CD14-positive monocyte (primary cell): Measurements from ENCODE around the gene SH3PXD2A. TPM values are rescaled to one million over a fixed set of nuclear protein-coding genes. Genes with fewer than 3 reads are reported as not detected.

Experiments
- DNase-seq, 3 donors: peaks; one replicate each; pipeline ENCODE4 v3.0.0-alpha.2; 2011 to 2022
- H2AFZ ChIP-seq: 2 replicates; pipeline ENCODE4 v1.6.0; 2012; ENCODE audit warnings: mild to moderate bottlenecking, low read depth, low read length, inconsistent platforms; ENCODE audit not compliant: insufficient read depth, poor library complexity, severe bottlenecking
- H3K27ac ChIP-seq, 2 donors: 1 replicate in 1 of 2; 2 replicates in 1 of 2; pipeline ENCODE4 v1.5.1; 2012 to 2013; ENCODE audit warnings: low read length in 2 of 2, control low read depth in 1 of 2, inconsistent platforms in 1 of 2, low read depth in 1 of 2, mild to moderate bottlenecking in 1 of 2
- H3K27me3 ChIP-seq, 2 donors: one replicate each; pipeline versions ENCODE4 v1.6.0 to v1.6.1; 2011 to 2013; ENCODE audit warnings: low read length in 2 of 2; ENCODE audit not compliant: control insufficient read depth in 2 of 2, insufficient read depth in 2 of 2
- H3K36me3 ChIP-seq, 2 donors: replicated peaks in 1 of 2; 1 replicate in 1 of 2; 2 replicates in 1 of 2; pipeline versions ENCODE4 v1.5.1 to v1.6.1; 2012 to 2013; ENCODE audit warnings: low read length in 2 of 2, control low read depth in 1 of 2, inconsistent platforms in 1 of 2, mild to moderate bottlenecking in 1 of 2; ENCODE audit not compliant: insufficient read depth in 2 of 2, control insufficient read depth in 1 of 2
- H3K4me1 ChIP-seq, 2 donors: 1 replicate in 1 of 2; 2 replicates in 1 of 2; pipeline versions ENCODE4 v1.5.1 to v1.6.1; 2012 to 2013; ENCODE audit warnings: low read length in 2 of 2, control low read depth in 1 of 2, inconsistent platforms in 1 of 2, mild to moderate bottlenecking in 1 of 2, moderate library complexity in 1 of 2; ENCODE audit not compliant: insufficient read depth in 2 of 2, control insufficient read depth in 1 of 2
- H3K4me2 ChIP-seq: replicated peaks from 2 replicates; pipeline ENCODE3; 2012; ENCODE audit warnings: low read length, moderate library complexity, mild to moderate bottlenecking; ENCODE audit not compliant: poor library complexity, severe bottlenecking; ENCODE audit errors: extremely low read depth
- H3K4me3 ChIP-seq, 3 experiments: fragments of 200-600 bp in 1 of 3; sonication (generic) in 1 of 3; replicated peaks in 1 of 3; 1 replicate in 2 of 3; 2 replicates in 1 of 3; pipeline ENCODE4 v1.5.1; 2011 to 2013; ENCODE audit warnings: low read length in 3 of 3, mild to moderate bottlenecking in 3 of 3, control low read depth in 2 of 3, low read depth in 2 of 3, inconsistent platforms in 1 of 3, moderate library complexity in 1 of 3
- H3K79me2 ChIP-seq: 2 replicates; pipeline ENCODE4 v1.6.0; 2012; ENCODE audit warnings: mild to moderate bottlenecking, control low read depth, inconsistent platforms, low read length, moderate library complexity; ENCODE audit not compliant: insufficient read depth
- H3K9ac ChIP-seq: 2 replicates; pipeline ENCODE4 v1.6.0; 2017; ENCODE audit warnings: low read length, mild to moderate bottlenecking; ENCODE audit not compliant: insufficient read depth, poor library complexity, severe bottlenecking
- H3K9me3 ChIP-seq, 2 donors: replicated peaks in 1 of 2; 1 replicate in 1 of 2; 2 replicates in 1 of 2; pipeline versions ENCODE4 v1.5.1 to v1.6.1; 2012 to 2013; ENCODE audit warnings: low read length in 2 of 2, control low read depth in 1 of 2; ENCODE audit not compliant: control insufficient read depth in 1 of 2, insufficient read depth in 1 of 2
- H4K20me1 ChIP-seq: 2 replicates; pipeline ENCODE4 v1.6.0; 2012; ENCODE audit warnings: mild to moderate bottlenecking, low read length, control low read depth, moderate library complexity; ENCODE audit not compliant: insufficient read depth
- H3K27ac Mint-ChIP-seq, 7 donors: one replicate each; pipeline ENCODE4 v1.8.0; 2020; ENCODE audit warnings: mild to moderate bottlenecking in 7 of 7, mixed read lengths in 7 of 7, moderate library complexity in 6 of 7, inconsistent platforms in 2 of 7
- H3K27me3 Mint-ChIP-seq, 3 donors: one replicate each; pipeline ENCODE4 v1.8.0; 2021 to 2022; ENCODE audit warnings: low read depth in 3 of 3, mild to moderate bottlenecking in 3 of 3, mixed read lengths in 3 of 3, moderate library complexity in 3 of 3, inconsistent platforms in 1 of 3
- H3K36me3 Mint-ChIP-seq, 2 donors: one replicate each; pipeline ENCODE4 v1.8.0; 2020; ENCODE audit warnings: mixed read lengths in 2 of 2, inconsistent platforms in 1 of 2, mild to moderate bottlenecking in 1 of 2
- H3K4me1 Mint-ChIP-seq: one replicate; pipeline ENCODE4 v1.8.0; 2020; ENCODE audit warnings: mild to moderate bottlenecking, mixed read lengths
- H3K4me3 Mint-ChIP-seq, 2 donors: one replicate each; pipeline ENCODE4 v1.8.0; 2020; ENCODE audit warnings: mild to moderate bottlenecking in 2 of 2, mixed read lengths in 2 of 2, moderate library complexity in 1 of 2
- H3K9me3 Mint-ChIP-seq, 7 donors: one replicate each; pipeline ENCODE4 v1.8.0; 2020 to 2022; ENCODE audit warnings: mixed read lengths in 7 of 7, mild to moderate bottlenecking in 6 of 7, moderate library complexity in 6 of 7, inconsistent platforms in 2 of 7
- WGBS: methylation state at CpG from one replicate; pipeline ENCODE4 v1.1.5; 2013; ENCODE audit warnings: missing lambda C conversion rate; ENCODE audit not compliant: insufficient coverage; 5-methylcytosine and 5-hydroxymethylcytosine counted together
- intact Hi-C, 2 donors: fragments of 100-400 bp; cut with micrococcal nuclease; formaldehyde crosslinking; loops; one replicate each; pipeline versions ENCODE4 v1.15.0 to v1.15.1; 2023
- polyA plus RNA-seq, 3 donors: library from polyadenylated mRNA; depleted of rRNA in 1 of 3; unstranded in 2 of 3; stranded (reverse) in 1 of 3; fragments of 300-500 nt in 2 of 3; fragments of >200 nt in 1 of 3; fragmentation: Illumina TruSeq in 2 of 3; gene quantifications; 1 replicate in 2 of 3; 2 replicates in 1 of 3; pipeline ENCODE4 v1.2.3, GENCODE V29; 2012 to 2021
- TF ChIP-seq, protein P1 (sequence below): fragments of 200-600 bp; IDR thresholded peaks from one replicate; pipeline ENCODE4 v1.8.0; 2022; ENCODE audit warnings: antibody characterized with exemption, mild to moderate bottlenecking

Gene SH3PXD2A
- polyA plus RNA-seq, 3 donors, result 0.01 to 0.76 (median 0.05) TPM

DNA sequence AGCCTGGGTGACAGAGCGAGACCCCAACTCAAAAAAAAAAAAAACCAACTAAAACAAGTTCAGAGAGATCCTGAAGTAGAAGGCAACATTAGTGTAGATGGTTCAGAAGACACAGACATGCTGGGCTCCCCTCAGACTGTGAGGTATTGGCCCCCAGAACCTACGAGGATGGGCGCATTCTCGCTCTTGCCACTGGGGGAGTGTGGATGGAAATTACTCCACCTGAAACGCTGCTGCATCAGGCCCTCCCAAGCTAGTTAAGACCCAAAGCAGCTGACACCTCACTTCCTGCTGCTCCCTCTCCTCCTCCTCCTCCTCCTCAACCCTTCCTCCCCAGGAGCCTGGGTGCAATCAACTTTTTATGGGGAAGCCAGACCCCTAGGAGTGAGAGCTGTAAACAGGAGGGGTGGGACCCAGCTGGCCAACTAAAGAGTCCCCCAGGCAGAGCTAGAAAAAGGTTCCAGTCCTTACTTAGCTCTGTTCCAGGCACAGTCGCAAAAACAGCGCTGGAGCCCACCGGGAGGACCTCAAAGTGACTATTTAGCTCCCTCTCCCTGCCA, 7.4 kb downstream of the SH3PXD2A start:
- no peaks in the 10 kb centered on the region for H3K9me3 ChIP-seq
- intact Hi-C loops, result no loop called here
- TF ChIP-seq, protein P1, sequence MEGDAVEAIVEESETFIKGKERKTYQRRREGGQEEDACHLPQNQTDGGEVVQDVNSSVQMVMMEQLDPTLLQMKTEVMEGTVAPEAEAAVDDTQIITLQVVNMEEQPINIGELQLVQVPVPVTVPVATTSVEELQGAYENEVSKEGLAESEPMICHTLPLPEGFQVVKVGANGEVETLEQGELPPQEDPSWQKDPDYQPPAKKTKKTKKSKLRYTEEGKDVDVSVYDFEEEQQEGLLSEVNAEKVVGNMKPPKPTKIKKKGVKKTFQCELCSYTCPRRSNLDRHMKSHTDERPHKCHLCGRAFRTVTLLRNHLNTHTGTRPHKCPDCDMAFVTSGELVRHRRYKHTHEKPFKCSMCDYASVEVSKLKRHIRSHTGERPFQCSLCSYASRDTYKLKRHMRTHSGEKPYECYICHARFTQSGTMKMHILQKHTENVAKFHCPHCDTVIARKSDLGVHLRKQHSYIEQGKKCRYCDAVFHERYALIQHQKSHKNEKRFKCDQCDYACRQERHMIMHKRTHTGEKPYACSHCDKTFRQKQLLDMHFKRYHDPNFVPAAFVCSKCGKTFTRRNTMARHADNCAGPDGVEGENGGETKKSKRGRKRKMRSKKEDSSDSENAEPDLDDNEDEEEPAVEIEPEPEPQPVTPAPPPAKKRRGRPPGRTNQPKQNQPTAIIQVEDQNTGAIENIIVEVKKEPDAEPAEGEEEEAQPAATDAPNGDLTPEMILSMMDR, result no peak
- H3K27ac Mint-ChIP-seq, result peak overlapping the region in 1 of 7 donors; percentile 23
- H3K4me1 ChIP-seq, result peaks cover 40 to 41% of the 10 kb centered on the region in 2 donors
- no peak for DNase-seq
- no peaks in the 10 kb centered on the region for H3K9me3 Mint-ChIP-seq
- H2AFZ ChIP-seq, result no peak overlapping the region
- H3K4me3 Mint-ChIP-seq, result no peak overlapping the region
- H3K4me1 Mint-ChIP-seq, result peaks cover 37% of the 10 kb centered on the region
- no peaks in the 10 kb centered on the region for H3K79me2 ChIP-seq
- no peak overlapping the region for H3K27ac ChIP-seq
- peaks cover 2 to 19% (median 9%) of the 10 kb centered on the region in 3 donors for H3K27me3 Mint-ChIP-seq
- H3K4me3 ChIP-seq, result no peak overlapping the region
- H3K36me3 ChIP-seq, result no peaks in the 10 kb centered on the region
- no peak overlapping the region for H3K4me2 ChIP-seq
- peaks cover 0 to under 1% of the 10 kb centered on the region in 2 donors for H3K27me3 ChIP-seq
- no peaks in the 10 kb centered on the region for H3K36me3 Mint-ChIP-seq
- H4K20me1 ChIP-seq, result no peaks in the 10 kb centered on the region
- no peak overlapping the region for H3K9ac ChIP-seq
- no CpG with 5 or more reads among the region's 8 CpGs for WGBS

DNA sequence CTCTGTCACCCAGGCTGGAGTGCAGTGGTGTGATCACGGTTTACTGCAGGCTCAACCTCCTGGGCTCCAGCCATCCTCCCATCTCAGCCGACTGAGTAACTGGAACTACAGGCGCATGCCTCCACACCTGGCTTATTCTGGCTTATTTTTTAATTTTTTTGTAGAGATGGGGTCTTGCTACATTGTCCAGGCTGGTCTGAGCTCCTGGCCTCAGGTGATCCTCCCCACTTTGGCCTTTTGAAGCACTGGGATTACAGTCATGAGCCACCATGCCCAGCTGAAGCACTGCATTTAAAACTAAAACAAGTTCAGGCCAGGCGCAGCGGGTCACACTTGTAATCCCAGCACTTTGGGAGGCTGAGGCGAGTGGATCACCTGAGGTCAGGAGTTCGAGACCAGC, 8.0 kb downstream of the SH3PXD2A start:
- TF ChIP-seq, protein P1, result no peak
- H3K4me2 ChIP-seq, result no peak overlapping the region
- intact Hi-C loops, result no loop called here
- Mint-ChIP-seq H3K9me3 (no peaks in the 10 kb centered on the region), H3K27ac (no peak overlapping the region), H3K27me3 (peaks cover 0 to 16% (median 6%) of the 10 kb centered on the region in 3 donors), H3K4me1 (peaks cover 31% of the 10 kb centered on the region), H3K4me3 (no peak overlapping the region), H3K36me3 (no peaks in the 10 kb centered on the region)
- no peak overlapping the region for H2AFZ ChIP-seq
- WGBS, result 80% methylated on average over 1 of the region's 7 CpGs
- H3K27me3 ChIP-seq, result no peaks in the 10 kb centered on the region
- no peak overlapping the region for H3K27ac ChIP-seq
- H3K79me2 ChIP-seq, result no peaks in the 10 kb centered on the region
- no peaks in the 10 kb centered on the region for H4K20me1 ChIP-seq
- no peak overlapping the region for H3K9ac ChIP-seq
- H3K9me3 ChIP-seq, result no peaks in the 10 kb centered on the region
- no peaks in the 10 kb centered on the region for H3K36me3 ChIP-seq
- DNase-seq, result no peak
- no peak overlapping the region for H3K4me3 ChIP-seq
- H3K4me1 ChIP-seq, result peaks cover 33 to 35% of the 10 kb centered on the region in 2 donors
